ENCODE results near the gene TPP2. TPM values are rescaled to one million over a fixed set of nuclear protein-coding genes. Genes with fewer than 3 reads are reported as not detected.

TPP2 gene
- total and polyA plus RNA-seq, 9 of the 15 experiments (the other 6 are each of a cell fraction or from before 2014, with no cell fraction given) = 18.8 to 87.7 (median 55.9) TPM

DNA sequence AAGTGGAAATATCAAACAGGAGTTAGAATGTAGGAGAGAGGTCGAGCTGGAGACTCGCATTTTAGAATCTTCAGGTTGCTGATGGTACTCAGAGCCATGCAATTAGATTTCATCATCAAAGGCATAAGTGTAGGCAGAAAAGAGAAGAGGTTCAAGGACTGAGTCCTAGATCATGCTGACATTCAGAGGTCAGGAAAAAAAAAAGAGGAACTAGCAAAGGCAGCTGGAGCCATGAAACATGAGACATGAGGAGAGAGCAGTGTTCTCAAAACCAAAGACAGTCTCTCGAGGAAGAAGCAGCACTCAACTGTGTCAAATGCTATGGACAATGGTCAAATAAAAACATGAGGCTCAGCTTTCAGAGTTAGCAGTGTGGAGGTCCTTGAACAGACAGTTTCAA, 12.4 kb upstream of the TPP2 start (continued):
- TF ChIP-seq MGA (IDR thresholded peaks at IDR 0.05) (peak; percentile 14; the same call in 1 of the 2 replicates), NFYB (IDR thresholded peaks at IDR 0.05; ENCODE audit: extremely low read depth, insufficient read length) (no peak), ZBTB43 (CRISPR knock-in tag; IDR thresholded peaks at IDR 0.05) (no peak), ZNF695 (CRISPR knock-in tag; IDR thresholded peaks at IDR 0.05) (no peak), RBM25 (IDR thresholded peaks at IDR 0.05; ENCODE audit: low read depth, low read length, severe bottlenecking) (no peak), KDM2B (CRISPR knock-in tag; IDR thresholded peaks at IDR 0.05) (no peak), TOE1 (IDR thresholded peaks at IDR 0.05; ENCODE audit: borderline replicate concordance) (no peak), TOE1 (CRISPR knock-in tag; IDR thresholded peaks at IDR 0.05; ENCODE audit: borderline replicate concordance, low read depth) (no peak), CTCF (IDR thresholded peaks at IDR 0.05 in 2 of 3, conservative IDR thresholded peaks at IDR 0.05 in 1 of 3; ENCODE audit: insufficient read depth in 2 of 3, low read depth in 1 of 3, low read length in 3 of 3) (no peak), MITF (IDR thresholded peaks at IDR 0.05) (no peak), IRF2 (CRISPR knock-in tag; IDR thresholded peaks at IDR 0.05) (no peak), NELFE (IDR thresholded peaks at IDR 0.05; ENCODE audit: insufficient read depth, insufficient read length) (no peak)

Measured in K562 (cell line).